LNCAP (cell line): ENCODE measurements around the gene NFIX.
A peak's percentile ranks its signal among the peaks of the same experiment; 100 is the strongest.

Source experiments
- CTCF ChIP-seq: fragments of 450-650 bp; IDR thresholded peaks from 2 replicates; pipeline ENCODE4 v1.5.1; 2017; ENCODE audit warnings: mild to moderate bottlenecking

The NFIX gene

DNA sequence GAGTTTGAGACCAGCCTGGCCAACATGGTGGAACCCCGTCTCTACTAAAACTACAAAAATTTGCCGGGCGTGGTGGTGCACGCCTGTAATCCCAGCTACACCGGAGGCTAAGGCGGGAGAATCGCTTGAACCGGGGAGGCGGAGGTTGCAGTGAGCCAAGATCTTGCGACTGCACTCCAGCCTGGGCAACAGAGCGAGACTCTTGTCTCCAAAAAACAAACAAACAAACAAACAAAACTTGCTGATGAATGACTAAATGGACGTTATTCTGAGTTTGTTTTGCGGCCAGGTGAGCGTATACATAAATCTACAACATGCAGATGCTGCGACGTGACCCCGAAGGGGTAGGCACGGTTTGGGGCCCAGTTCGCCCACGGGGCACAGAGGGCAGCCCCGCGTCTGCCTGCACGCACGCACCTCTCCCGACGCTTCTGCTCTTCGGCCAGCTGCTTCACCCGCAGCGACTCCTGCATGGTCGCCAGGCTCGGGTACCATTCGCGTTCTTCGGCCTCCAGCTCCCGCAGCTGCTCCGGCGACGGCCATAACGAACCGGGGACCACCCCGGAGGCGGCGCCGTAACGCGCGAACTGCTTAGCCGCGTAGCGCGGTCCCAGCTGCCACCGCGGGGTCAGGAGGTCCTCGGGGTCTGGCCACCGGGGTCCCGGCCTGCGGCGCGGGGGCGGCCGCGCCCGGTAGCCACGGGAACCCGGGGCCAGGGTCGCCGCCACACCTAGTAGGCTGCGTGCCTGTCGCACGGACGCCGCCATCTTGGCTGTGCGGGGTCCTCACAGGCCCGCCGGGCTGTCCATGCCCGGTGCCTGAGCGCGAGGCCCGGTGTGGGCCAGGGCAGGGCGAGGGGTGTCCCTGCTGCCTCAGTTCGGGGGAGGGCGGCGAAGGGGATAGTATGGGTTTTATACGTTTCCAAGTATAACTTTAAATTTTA, 38.6 kb upstream of the NFIX start, which contains the start of gene GADD45GIP1:
Gene GADD45GIP1 (minus strand): TSS at position 778 of the 943 bp plus-strand sequence. CDS start 11 bp downstream, at position 767.
- TF ChIP-seq CTCF = no peak

GRCh38 chr19:12959481-12959880, 35.8 kb upstream of the NFIX start:
- no peak for TF ChIP-seq CTCF

- TF ChIP-seq CTCF = peak; percentile 95
Measured at GRCh38 chr19:12965017-12965811, 30.1 kb upstream of the NFIX start.

DNA sequence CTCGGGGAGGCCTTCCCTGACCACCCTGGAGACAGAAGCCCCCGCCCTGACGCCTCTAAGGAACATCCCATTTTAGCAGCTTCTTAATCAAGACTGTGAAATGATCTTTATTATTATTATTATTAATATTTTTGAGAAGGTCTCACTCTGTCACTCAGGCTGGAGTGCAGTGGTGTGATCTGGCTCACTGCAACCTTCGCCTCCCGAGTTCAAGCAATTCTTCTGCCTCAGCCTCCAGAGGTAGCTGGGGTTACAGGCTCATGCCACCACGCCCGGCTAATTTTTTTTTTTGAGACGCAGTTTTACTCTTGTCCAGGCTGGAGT, 29.5 kb upstream of the NFIX start:
- TF ChIP-seq CTCF = no peak

DNA sequence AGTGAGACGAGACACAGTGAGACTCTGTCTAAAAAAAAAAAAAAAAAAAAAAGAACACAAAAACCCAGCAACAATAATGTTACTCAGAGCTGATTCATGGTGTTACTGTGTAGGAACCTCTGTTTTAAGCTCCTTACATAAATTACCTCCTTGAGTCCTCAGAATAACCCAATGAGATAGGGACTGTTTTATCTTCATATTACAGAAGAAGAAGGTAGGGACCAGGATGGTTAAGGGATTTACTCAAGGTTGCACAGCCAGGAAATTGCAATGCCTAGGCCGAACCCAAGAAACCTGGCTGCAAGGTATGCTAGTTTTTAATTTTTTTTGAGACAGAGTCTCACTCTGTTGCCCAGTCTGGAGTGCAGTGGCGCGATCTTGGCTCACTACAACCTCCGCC, 27.4 kb upstream of the NFIX start:
- no peak for TF ChIP-seq CTCF

- no peak for TF ChIP-seq CTCF
Measured at GRCh38 chr19:12969292-12969988, 25.8 kb upstream of the NFIX start, which contains the start of gene DAND5. Gene DAND5 (plus strand): TSS chr19:12969576. CDS start chr19:12969661, 85 bp downstream.
